Lung (tissue), 12 donors: ENCODE results near the gene CIC. TPM values are rescaled to one million over a fixed set of nuclear protein-coding genes. Genes with fewer than 3 reads are reported as not detected.
"Not testable (repeated sequence)": the region's sequence is repeated elsewhere in the genome, so short reads cannot be mapped to it uniquely, and the experiment has no call there.

Experiments used
- ATAC-seq: fragments of 200-7000 bp; cut with Tn5 transposase; one replicate; pipeline ENCODE4 v1.9.1; 2020; ENCODE audit warnings: moderate number of reproducible peaks; ENCODE audit not compliant: insufficient read depth, low FRiP score
- DNase-seq, 3 donors: peaks; one replicate each; pipeline ENCODE4 v3.0.0-alpha.2; 2013 to 2017
- H3K27ac ChIP-seq, 2 donors: one replicate each; pipeline ENCODE4 v1.5.1; 2013; ENCODE audit warnings: mild to moderate bottlenecking in 2 of 2, moderate library complexity in 2 of 2, control low read depth in 1 of 2, inconsistent platforms in 1 of 2, low read depth in 1 of 2, low read length in 1 of 2
- H3K27me3 ChIP-seq, 3 donors: one replicate each; pipeline ENCODE4 v1.5.1; 2013; ENCODE audit warnings: low read length in 2 of 3; ENCODE audit not compliant: control insufficient read depth in 3 of 3, insufficient read depth in 3 of 3
- H3K36me3 ChIP-seq, 4 donors: one replicate each; pipeline ENCODE4 v1.5.1; 2013; ENCODE audit warnings: low read length in 4 of 4, mild to moderate bottlenecking in 1 of 4, moderate library complexity in 1 of 4; ENCODE audit not compliant: control insufficient read depth in 4 of 4, insufficient read depth in 4 of 4
- H3K4me1 ChIP-seq, 5 donors: one replicate each; pipeline ENCODE4 v1.5.1; 2013; ENCODE audit warnings: low read length in 5 of 5, mild to moderate bottlenecking in 2 of 5, moderate library complexity in 1 of 5; ENCODE audit not compliant: control insufficient read depth in 5 of 5, insufficient read depth in 5 of 5
- H3K4me3 ChIP-seq: one replicate; pipeline ENCODE4 v1.5.1; 2013; ENCODE audit warnings: mild to moderate bottlenecking, control low read depth, moderate library complexity
- H3K9ac ChIP-seq, 2 donors: one replicate each; pipeline ENCODE4 v1.5.1; 2013; ENCODE audit warnings: low read length in 2 of 2, control low read depth in 1 of 2; ENCODE audit not compliant: insufficient read depth in 1 of 2
- H3K9me3 ChIP-seq, 4 donors: one replicate each; pipeline ENCODE4 v1.5.1; 2013; ENCODE audit warnings: low read length in 3 of 4, mild to moderate bottlenecking in 1 of 4, moderate library complexity in 1 of 4; ENCODE audit not compliant: control insufficient read depth in 4 of 4, insufficient read depth in 3 of 4
- CTCF ChIP-seq: IDR thresholded peaks from 2 replicates; pipeline ENCODE4 v1.5.1; 2012; ENCODE audit warnings: mild to moderate bottlenecking; ENCODE audit errors: control extremely low read depth, extremely low read depth
- WGBS, 2 donors: extraction: QIAGEN DNeasy Blood & Tissue Kit; methylation state at CpG; one replicate each; pipeline ENCODE4 v1.1.7; 2013; 5-methylcytosine and 5-hydroxymethylcytosine counted together
- polyA plus RNA-seq, 2 donors: library from polyadenylated mRNA; stranded (reverse); fragments of 200-250 nt; gene quantifications; one replicate each; pipeline ENCODE4 v1.2.1, GENCODE V29; 2013
- total RNA-seq, 2 donors: library from RNA; depleted of rRNA in 1 of 2; stranded (reverse); fragments of >200 nt in 1 of 2; gene quantifications; one replicate each; pipeline ENCODE4 v1.2.1, GENCODE V29; 2014 to 2021
- donor health status: control.
- donor health status: control.
- donor health status: Bipolar disorder and iron deficiency.
- donor health status: healthy.
- donor health status: DM: yes; HTN: yes; CAD: no.

The CIC gene
- total and polyA plus RNA-seq, 4 donors = 31.2 to 84.5 (median 40.6) TPM

GRCh38 chr19:42254089-42254849 lies 14.8 kb upstream of the CIC start:
- 0 to 1% methylated on average over 45 to 69 of the region's 70 CpGs for WGBS, 2 donors
- Histone ChIP-seq H3K27me3 (no peaks in the 10 kb centered on the region), H3K9ac (peak overlapping the region; percentile 48 to 65), H3K4me3 (peak overlapping the region; percentile 73), H3K36me3 (peaks cover 0 to 9% (median 7%) of the 10 kb centered on the region in 4 donors), H3K4me1 (peaks cover 12 to 38% (median 19%) of the 10 kb centered on the region in 5 donors), H3K27ac (peak overlapping the region; percentile 98 to 99), H3K9me3 (no peaks in the 10 kb centered on the region)
- TF ChIP-seq CTCF = no peak
- DNase-seq = peak; percentile 86 to 91 (median 90)
- ATAC-seq = peak; percentile 24

DNA sequence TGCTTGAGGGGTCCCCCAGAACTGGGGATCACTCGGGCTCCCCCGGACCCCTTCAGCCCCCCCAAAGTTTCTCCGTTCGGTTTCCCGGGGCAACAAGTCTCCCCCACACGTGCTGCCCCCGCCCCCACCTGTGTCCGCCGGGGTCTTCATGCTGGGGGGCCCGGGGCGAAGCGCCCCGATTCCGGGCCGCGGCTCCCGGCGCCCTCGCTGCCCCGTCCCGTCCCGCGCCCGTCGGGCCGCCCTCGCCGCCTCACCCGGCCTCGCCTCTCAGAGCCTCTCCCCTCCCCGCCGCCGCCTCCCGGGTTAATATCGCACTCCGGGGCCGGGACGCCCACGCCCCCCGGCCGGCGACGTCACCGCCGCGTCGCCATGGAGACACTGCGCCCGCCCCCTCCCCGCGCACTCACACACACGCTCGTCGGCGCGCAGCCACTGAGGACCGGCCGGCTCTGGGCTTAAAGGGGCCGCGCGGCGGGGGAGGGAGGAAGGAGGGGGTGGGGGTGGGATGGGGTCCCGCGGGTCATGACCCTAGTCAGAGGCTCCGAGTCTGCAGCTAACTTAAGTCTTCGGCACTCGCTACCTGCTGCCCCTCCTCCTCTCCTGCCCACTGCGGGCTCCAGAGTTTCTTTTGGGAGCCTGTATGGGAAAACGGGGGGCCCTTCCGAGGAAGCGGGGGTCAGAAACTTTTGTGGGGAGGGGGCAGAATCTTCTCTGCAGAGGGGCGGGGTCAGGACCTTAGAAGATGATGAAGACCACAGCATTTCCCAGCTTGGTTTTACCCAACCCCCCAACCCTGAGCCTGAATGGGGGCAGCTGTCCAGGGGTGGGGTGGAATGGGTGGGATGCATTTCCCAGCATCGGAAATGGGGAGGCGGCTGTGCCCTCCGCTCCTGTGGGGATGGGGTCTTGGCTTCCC lies 13.9 kb upstream of the CIC start, which contains the start of gene ERF:
ERF (minus strand) TSS at position 279 of the 916 bp plus-strand sequence; CDS start at position 150, 129 bp downstream.
- no peaks in the 10 kb centered on the region for H3K9me3 ChIP-seq
- DNase-seq (peak; percentile 94 to 96 (median 96)), ATAC-seq (peak; percentile 89)
- no peak for TF ChIP-seq CTCF
- peaks cover 0 to under 1% (median under 1%) of the 10 kb centered on the region in 4 donors for H3K36me3 ChIP-seq
- 1% methylated on average over 65 to 75 of the region's 75 CpGs for WGBS, 2 donors
- peak within 1 kb of the TSS; percentile 73 for H3K4me3 ChIP-seq
- H3K9ac ChIP-seq = peak within 1 kb of the TSS; percentile 63 to 67
- H3K27ac ChIP-seq = peak within 1 kb of the TSS; percentile 98 to 99
- H3K27me3 ChIP-seq = no peaks in the 10 kb centered on the region
- H3K4me1 ChIP-seq = peaks cover 12 to 35% (median 15%) of the 10 kb centered on the region in 5 donors

DNA sequence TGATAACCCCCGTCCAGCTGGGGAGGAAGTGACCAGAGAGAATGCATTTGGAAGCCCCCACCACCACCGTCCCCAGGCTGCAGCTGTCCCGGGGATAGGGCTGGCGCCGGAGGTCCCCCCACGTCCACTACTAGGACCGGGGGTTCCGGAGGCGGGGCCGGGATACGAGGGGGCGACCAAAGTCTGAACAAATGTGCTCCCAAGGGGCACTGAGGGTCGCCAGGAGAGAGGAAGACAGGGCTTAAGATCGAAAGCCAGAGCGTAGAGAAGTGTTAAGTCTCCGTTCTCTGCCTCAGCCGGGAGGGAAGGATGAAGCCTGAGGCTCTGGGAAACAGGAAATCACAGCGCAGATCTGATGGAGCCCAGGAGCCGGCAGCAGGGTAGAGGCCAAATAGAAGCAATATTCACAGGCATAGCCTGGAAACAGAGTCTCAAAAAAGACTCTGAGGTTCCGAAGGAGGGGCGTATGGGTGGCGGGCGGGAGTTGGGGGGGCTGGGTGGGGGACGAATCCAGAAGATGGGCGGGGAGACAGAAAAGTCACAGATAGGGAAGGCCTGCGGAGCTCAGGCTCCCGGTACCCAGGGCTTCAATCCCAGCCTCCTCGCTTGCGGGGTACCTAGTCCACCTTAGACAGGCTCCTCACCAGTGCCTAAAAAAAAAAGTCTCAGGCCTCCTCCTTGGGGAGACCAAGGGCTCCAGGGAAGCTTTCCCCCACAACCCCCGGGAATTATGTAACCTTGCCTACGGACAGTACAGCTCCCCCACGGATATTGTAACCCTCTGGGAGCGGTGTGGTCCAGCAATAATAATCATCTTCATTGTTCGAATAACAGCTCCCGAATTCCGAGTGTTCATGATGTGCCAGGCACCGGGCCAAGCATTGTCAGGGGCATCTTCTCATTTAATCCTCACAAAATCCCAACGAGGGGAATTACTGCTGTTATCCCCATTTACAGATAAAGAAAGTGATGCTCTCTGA lies 13.0 kb upstream of the CIC start:
- DNase-seq = peak; percentile 68 to 79 (median 78)
- Histone ChIP-seq H3K27ac (peak overlapping the region; percentile 87 to 88), H3K4me3 (peak overlapping the region; percentile 17), H3K9ac (peak overlapping the region; percentile 63 to 67), H3K27me3 (no peaks in the 10 kb centered on the region), H3K36me3 (no peaks in the 10 kb centered on the region), H3K4me1 (peaks cover 11 to 26% (median 14%) of the 10 kb centered on the region in 5 donors), H3K9me3 (no peaks in the 10 kb centered on the region)
- no peak for ATAC-seq
- WGBS, 2 donors = 10% methylated on average over 38 of the region's 38 CpGs
- no peak for TF ChIP-seq CTCF

DNA sequence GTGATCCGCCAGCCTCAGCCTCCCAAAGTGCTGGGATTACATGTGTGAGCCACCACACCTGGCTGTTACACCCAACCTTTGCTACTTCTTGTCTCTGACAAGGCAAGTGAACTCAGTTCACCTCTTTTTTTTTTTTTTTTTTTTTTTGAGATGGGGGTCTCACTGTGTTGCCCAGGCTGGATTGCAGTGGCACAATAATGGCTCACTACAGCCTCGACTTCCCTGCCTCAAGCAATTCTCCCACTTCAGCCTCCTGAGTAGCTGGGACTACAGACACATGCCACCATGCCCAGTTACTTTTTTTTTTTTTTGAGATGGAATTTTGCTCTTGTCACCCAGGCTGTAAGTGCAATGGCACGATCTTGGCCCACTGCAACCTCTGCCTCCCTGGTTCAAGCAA lies 11.2 kb upstream of the CIC start:
- 78 to 83% methylated on average over 3 of the region's 3 CpGs for WGBS, 2 donors

More for the DNA sequence above, 11.2 kb upstream of the CIC start:
- not testable (repeated sequence) for DNase-seq, ATAC-seq, H3K36me3 ChIP-seq, H3K4me1 ChIP-seq, H3K27me3 ChIP-seq, H3K27ac ChIP-seq, H3K9ac ChIP-seq, H3K4me3 ChIP-seq, H3K9me3 ChIP-seq
